ENCODE data around the gene TLR6.

Gene TLR6

GRCh38 chr4:38857354-38858096, 908 bp upstream of the TLR6 start:
- Histone ChIP-seq H3K4me1 (ENCODE audit: control insufficient read depth, insufficient read depth, low read length) (no peaks in the 10 kb centered on the region), H3K36me3 (ENCODE audit: control insufficient read depth in 2 of 2, insufficient read depth in 1 of 2, low read length in 2 of 2) (no peaks in the 10 kb centered on the region), H3K27ac (ENCODE audit: extremely low read depth, low read depth, low read length) (no peak overlapping the region), H3K4me3 (ENCODE audit: low read depth, low read length) (no peak overlapping the region), H3K9me3 (ENCODE audit: control insufficient read depth, insufficient read depth, low read depth, low read length) (no peaks in the 10 kb centered on the region)
- ChIA-PET CTCF (interaction anchor here (0.6 to 0.8 kb wide), 3 partner anchors 247 to 608 kb away, joined by 3 to 8 read pairs (median 4); no protein-coding TSS in a partner anchor), POLR2A (no interaction called here)
- TF ChIP-seq, protein P1, sequence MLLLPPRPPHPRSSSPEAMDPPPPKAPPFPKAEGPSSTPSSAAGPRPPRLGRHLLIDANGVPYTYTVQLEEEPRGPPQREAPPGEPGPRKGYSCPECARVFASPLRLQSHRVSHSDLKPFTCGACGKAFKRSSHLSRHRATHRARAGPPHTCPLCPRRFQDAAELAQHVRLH (tag by site-specific recombination; IDR thresholded peaks at IDR 0.05) = no peak
- TF ChIP-seq PRDM1 (tag by site-specific recombination; IDR thresholded peaks at IDR 0.05) = peak; percentile 44; the same call in 1 of the 2 replicates
- no peak for TF ChIP-seq ZBTB8A (tag by site-specific recombination; IDR thresholded peaks at IDR 0.05)
- TF ChIP-seq ZNF600 (tag by site-specific recombination; IDR thresholded peaks at IDR 0.05) = no peak
- TF ChIP-seq MYNN (tag by site-specific recombination; IDR thresholded peaks at IDR 0.05; ENCODE audit: borderline replicate concordance) = no peak
- no peak for TF ChIP-seq ZNF76 (tag by site-specific recombination; IDR thresholded peaks at IDR 0.05; ENCODE audit: borderline replicate concordance, low read depth)

- TF ChIP-seq GFI1B (tag by site-specific recombination; IDR thresholded peaks at IDR 0.05) = no peak
- 0 out of 2 replicates have a peak, but pooled peaks have one; percentile 57 for TF ChIP-seq ZNF335 (tag by site-specific recombination; conservative IDR thresholded peaks at IDR 0.05)
- Histone ChIP-seq H3K9me3 (ENCODE audit: control insufficient read depth, insufficient read depth, low read depth, low read length) (no peaks in the 10 kb centered on the region), H3K36me3 (ENCODE audit: control insufficient read depth in 2 of 2, insufficient read depth in 1 of 2, low read length in 2 of 2) (no peaks in the 10 kb centered on the region), H3K4me1 (ENCODE audit: control insufficient read depth, insufficient read depth, low read length) (no peaks in the 10 kb centered on the region), H3K4me3 (ENCODE audit: low read depth, low read length) (no peak overlapping the region), H3K27ac (ENCODE audit: extremely low read depth, low read depth, low read length) (no peak overlapping the region)
- ChIA-PET CTCF (interaction anchor here (0.5 to 2.1 kb wide), 10 partner anchors 28 to 794 kb away, joined by 3 to 10 read pairs (median 3); partner anchors contain the start of gene TLR1), POLR2A (no interaction called here)
These were observed 571 bp downstream of the TLR6 start for GRCh38 chr4:38856046-38856445.

GRCh38 chr4:38855466-38855865, 1.2 kb downstream of the TLR6 start:
- Histone ChIP-seq H3K9me3 (ENCODE audit: control insufficient read depth, insufficient read depth, low read depth, low read length) (no peaks in the 10 kb centered on the region), H3K36me3 (ENCODE audit: control insufficient read depth in 2 of 2, insufficient read depth in 1 of 2, low read length in 2 of 2) (no peaks in the 10 kb centered on the region), H3K4me1 (ENCODE audit: control insufficient read depth, insufficient read depth, low read length) (no peaks in the 10 kb centered on the region), H3K4me3 (ENCODE audit: low read depth, low read length) (no peak overlapping the region), H3K27ac (ENCODE audit: extremely low read depth, low read depth, low read length) (no peak overlapping the region)
- TF ChIP-seq ZNF280D (tag by site-specific recombination; IDR thresholded peaks at IDR 0.05) (no peak), PRDM1 (tag by site-specific recombination; IDR thresholded peaks at IDR 0.05) (peak; percentile 57)
- CTCF ChIA-PET = interaction anchor here (0.6 to 2.1 kb wide), 13 partner anchors 23 to 793 kb away, joined by 3 to 10 read pairs (median 3); partner anchors contain the start of gene TLR1
- POLR2A ChIA-PET = no interaction called here

DNA sequence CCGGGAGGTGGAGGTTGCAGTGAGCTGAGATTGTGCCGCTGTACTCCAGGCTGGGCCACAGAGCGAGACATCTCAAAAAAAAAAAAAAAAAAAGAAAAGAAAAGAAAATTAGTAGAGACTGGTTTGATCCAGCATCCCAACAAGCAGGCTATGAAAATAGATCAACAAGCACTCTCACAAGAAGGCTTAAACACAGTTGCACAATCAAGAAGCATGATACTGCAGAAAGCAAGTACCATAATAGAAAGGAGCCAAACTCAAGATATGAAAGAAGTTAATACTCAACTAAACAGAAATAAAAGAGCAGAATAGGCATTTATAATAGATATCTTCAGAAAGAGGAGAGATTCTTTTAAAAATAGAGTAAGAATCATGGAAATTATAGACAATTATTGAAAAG, 10.6 kb downstream of the TLR6 start:
- ChIA-PET CTCF (no interaction called here), POLR2A (no interaction called here)

DNA sequence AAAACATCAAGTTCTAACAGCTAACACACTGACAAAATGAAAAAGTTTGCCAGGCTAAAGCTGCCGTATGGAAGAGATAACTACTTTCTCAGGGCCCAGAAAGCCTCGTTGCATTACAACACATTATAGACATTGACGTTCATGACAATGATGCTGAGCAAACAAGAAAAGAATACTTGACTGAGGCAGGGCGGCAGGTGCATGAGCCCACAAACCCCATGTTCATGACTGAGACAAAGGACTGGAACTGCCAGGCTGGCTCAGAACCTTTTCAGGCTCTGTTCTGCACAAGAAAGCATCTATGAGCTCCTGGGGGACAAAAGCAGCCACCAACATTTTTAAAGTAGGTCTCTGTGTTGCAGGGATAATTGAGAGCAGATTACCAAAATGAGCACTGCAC, 13.6 kb downstream of the TLR6 start:
- no peak overlapping the region for H3K27ac ChIP-seq (ENCODE audit: extremely low read depth, low read depth, low read length)
- CTCF ChIA-PET = interaction anchor here (0.6 to 3.1 kb wide), 3 partner anchors 14 to 60 kb away, joined by 3 to 21 read pairs (median 3); partner anchors contain the start of genes TLR10 and TLR6
- H3K36me3 ChIP-seq (ENCODE audit: control insufficient read depth in 2 of 2, insufficient read depth in 1 of 2, low read length in 2 of 2) = no peaks in the 10 kb centered on the region
- H3K9me3 ChIP-seq (ENCODE audit: control insufficient read depth, insufficient read depth, low read depth, low read length) = no peaks in the 10 kb centered on the region
- POLR2A ChIA-PET = no interaction called here
- H3K4me3 ChIP-seq (ENCODE audit: low read depth, low read length) = no peak overlapping the region
- TF ChIP-seq ZNF335 (tag by site-specific recombination; conservative IDR thresholded peaks at IDR 0.05) = no peak
- H3K4me1 ChIP-seq (ENCODE audit: control insufficient read depth, insufficient read depth, low read length) = no peaks in the 10 kb centered on the region

More for the DNA sequence above, 10.6 kb downstream of the TLR6 start:
- no peak overlapping the region for H3K27ac ChIP-seq (ENCODE audit: extremely low read depth, low read depth, low read length)
- H3K4me3 ChIP-seq (ENCODE audit: low read depth, low read length) = no peak overlapping the region
- no peaks in the 10 kb centered on the region for H3K9me3 ChIP-seq (ENCODE audit: control insufficient read depth, insufficient read depth, low read depth, low read length)
- H3K4me1 ChIP-seq (ENCODE audit: control insufficient read depth, insufficient read depth, low read length) = no peaks in the 10 kb centered on the region
- no peak for TF ChIP-seq ZFP41 (tag by site-specific recombination; IDR thresholded peaks at IDR 0.05; ENCODE audit: borderline replicate concordance)
- no peaks in the 10 kb centered on the region for H3K36me3 ChIP-seq (ENCODE audit: control insufficient read depth in 2 of 2, insufficient read depth in 1 of 2, low read length in 2 of 2)
